Prostate gland (tissue), 2 donors: Measurements from ENCODE around the gene LPAR1.

ENCODE experiments used
- CTCF ChIP-seq, 4 experiments: fragments of 200-600 bp in 2 of 4; fragments of 450-650 bp in 2 of 4; sonication (generic) in 2 of 4; IDR thresholded peaks; 1 replicate in 3 of 4; 2 replicates in 1 of 4; pipeline ENCODE4 v1.5.1; 2016 to 2019; ENCODE audit warnings: antibody characterized with exemption in 4 of 4, mild to moderate bottlenecking in 2 of 4, moderate library complexity in 2 of 4
- POLR2A ChIP-seq: fragments of 450-650 bp; IDR thresholded peaks from one replicate; pipeline ENCODE4 v1.6.1; 2016; ENCODE audit warnings: antibody characterized with exemption, mild to moderate bottlenecking
- POLR2AphosphoS5 ChIP-seq: sonication (generic); formaldehyde crosslinking; IDR thresholded peaks from one replicate; pipeline ENCODE4 v1.6.1; 2017; ENCODE audit warnings: antibody characterized with exemption

GRCh38 chr9:110895147-110895905, 142.9 kb downstream of the LPAR1 start:
- TF ChIP-seq CTCF (IDR thresholded peaks at IDR 0.05): no peak
- TF ChIP-seq POLR2A: no peak
- no peak for TF ChIP-seq POLR2AphosphoS5
